Liver (tissue), 3 donors: ENCODE data around the gene RECQL.

Experiments
- CTCF ChIP-seq: fragments of 150-350 bp; IDR thresholded peaks from 2 replicates; pipeline ENCODE4 v1.5.1; 2017; ENCODE audit warnings: improper control_type of control experiment, low read depth, low read length; ENCODE audit not compliant: missing input control
- EGR1 ChIP-seq, 2 donors: IDR thresholded peaks; 2 replicates each; pipeline ENCODE4 v1.6.1; 2016 to 2018; ENCODE audit warnings: antibody characterized with exemption in 2 of 2, low read depth in 2 of 2
- NR2F2 ChIP-seq: IDR thresholded peaks from 2 replicates; pipeline ENCODE4 v1.6.1; 2016; ENCODE audit warnings: antibody characterized with exemption
- REST ChIP-seq: IDR thresholded peaks from 2 replicates; pipeline ENCODE4 v1.6.1; 2016; ENCODE audit warnings: antibody characterized with exemption, mild to moderate bottlenecking
- donor health status: healthy.
- donor health status: healthy.

- TF ChIP-seq REST = no peak
- peak; percentile 17 for TF ChIP-seq CTCF
- no peak for TF ChIP-seq EGR1 (IDR thresholded peaks at IDR 0.05; ENCODE audit: low read depth in 2 of 2)
- no peak for TF ChIP-seq NR2F2
Measured at GRCh38 chr12:21451529-21451928, 49.9 kb downstream of the RECQL start.
